Gastroesophageal sphincter (tissue), 3 donors: ENCODE results near the gene H19.

Experiments used
- POLR2AphosphoS5 ChIP-seq: sonication (generic); formaldehyde crosslinking; IDR thresholded peaks from one replicate; pipeline ENCODE4 v1.6.1; 2017; ENCODE audit warnings: antibody characterized with exemption
- TF ChIP-seq, protein P1 (sequence below), 4 experiments: fragments of 200-600 bp in 2 of 4; fragments of 450-650 bp in 2 of 4; sonication (generic) in 1 of 4; IDR thresholded peaks; one replicate each; pipeline ENCODE4 v1.5.1; 2017 to 2019; ENCODE audit warnings: antibody characterized with exemption in 4 of 4, mild to moderate bottlenecking in 2 of 4, moderate library complexity in 2 of 4

DNA sequence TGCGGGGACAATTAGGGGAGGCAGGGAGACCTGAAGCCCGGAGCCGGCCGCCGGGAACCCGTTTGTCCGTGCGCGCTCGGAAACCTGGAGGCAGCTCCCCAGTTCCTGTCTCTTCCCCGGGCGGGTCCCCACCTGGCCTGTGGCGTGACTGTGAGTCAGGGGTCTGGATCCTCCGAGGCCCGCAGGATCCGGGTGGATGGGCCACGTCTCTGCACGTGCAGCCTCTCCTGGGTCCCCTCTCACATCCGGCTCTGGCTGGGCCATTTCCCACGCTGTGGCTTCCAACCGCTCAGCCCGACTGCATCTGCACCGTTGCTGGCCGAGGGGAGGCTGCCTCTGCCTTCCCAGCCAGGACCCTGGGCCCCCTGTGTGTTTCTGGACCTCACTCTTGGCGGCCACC is 14.8 kb upstream of the H19 start:
- TF ChIP-seq POLR2AphosphoS5, result no peak
- TF ChIP-seq, protein P1, sequence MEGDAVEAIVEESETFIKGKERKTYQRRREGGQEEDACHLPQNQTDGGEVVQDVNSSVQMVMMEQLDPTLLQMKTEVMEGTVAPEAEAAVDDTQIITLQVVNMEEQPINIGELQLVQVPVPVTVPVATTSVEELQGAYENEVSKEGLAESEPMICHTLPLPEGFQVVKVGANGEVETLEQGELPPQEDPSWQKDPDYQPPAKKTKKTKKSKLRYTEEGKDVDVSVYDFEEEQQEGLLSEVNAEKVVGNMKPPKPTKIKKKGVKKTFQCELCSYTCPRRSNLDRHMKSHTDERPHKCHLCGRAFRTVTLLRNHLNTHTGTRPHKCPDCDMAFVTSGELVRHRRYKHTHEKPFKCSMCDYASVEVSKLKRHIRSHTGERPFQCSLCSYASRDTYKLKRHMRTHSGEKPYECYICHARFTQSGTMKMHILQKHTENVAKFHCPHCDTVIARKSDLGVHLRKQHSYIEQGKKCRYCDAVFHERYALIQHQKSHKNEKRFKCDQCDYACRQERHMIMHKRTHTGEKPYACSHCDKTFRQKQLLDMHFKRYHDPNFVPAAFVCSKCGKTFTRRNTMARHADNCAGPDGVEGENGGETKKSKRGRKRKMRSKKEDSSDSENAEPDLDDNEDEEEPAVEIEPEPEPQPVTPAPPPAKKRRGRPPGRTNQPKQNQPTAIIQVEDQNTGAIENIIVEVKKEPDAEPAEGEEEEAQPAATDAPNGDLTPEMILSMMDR (IDR thresholded peaks at IDR 0.05), result no peak
